ENCODE measurements around the gene ZNG1A. TPM values are rescaled to one million over a fixed set of nuclear protein-coding genes. Genes with fewer than 3 reads are reported as not detected.
"Not testable (repeated sequence)": the region's sequence is repeated elsewhere in the genome, so short reads cannot be mapped to it uniquely, and the experiment has no call there.

ZNG1A gene
- total and polyA plus RNA-seq, 2 donors (not counting 1 experiment from before 2014, with no cell fraction given), result 14.0 to 59.9 TPM

GRCh38 chr9:86697-87096 is 92.2 kb downstream of the ZNG1A start:
- H3K4me1 ChIP-seq (ENCODE audit: control insufficient read depth in 2 of 2, insufficient read depth in 2 of 2, low read length in 2 of 2); H3K27ac ChIP-seq (ENCODE audit: low read length in 2 of 2); DNase-seq; H4K20me1 ChIP-seq (ENCODE audit: control insufficient read depth, insufficient read depth, low read length, poor library complexity, severe bottlenecking); H3K9ac ChIP-seq (ENCODE audit: low read length); H3K4me3 Mint-ChIP-seq; H3K27me3 Mint-ChIP-seq; intact Hi-C loops (cut with micrococcal nuclease); H3K36me3 ChIP-seq (replicated peaks in 1 of 2; ENCODE audit: control extremely low read depth in 1 of 2, control insufficient read depth in 1 of 2, extremely low read depth in 1 of 2, insufficient read depth in 2 of 2, low read length in 1 of 2); H3K79me2 ChIP-seq (ENCODE audit: control insufficient read depth, insufficient read depth, low read length); H3K27me3 ChIP-seq (replicated peaks in 1 of 4; ENCODE audit: control extremely low read depth in 1 of 4, control insufficient read depth in 3 of 4, insufficient read depth in 4 of 4, low read length in 3 of 4); H3K27ac Mint-ChIP-seq; H3K4me2 ChIP-seq (replicated peaks; ENCODE audit: low read depth, low read length, poor library complexity, severe bottlenecking); POLR2A ChIA-PET; CTCF ChIA-PET; H3K4me1 Mint-ChIP-seq; H3K4me3 ChIP-seq (ENCODE audit: control extremely low read depth in 1 of 5, extremely low read depth in 1 of 5, insufficient read depth in 1 of 5, low read depth in 2 of 5, low read length in 4 of 5); H2AFZ ChIP-seq (ENCODE audit: insufficient read depth, low read depth, low read length, poor library complexity, severe bottlenecking); H3K9me3 ChIP-seq (ENCODE audit: control extremely low read depth in 1 of 3, control insufficient read depth in 2 of 3, insufficient read depth in 1 of 3, low read length in 2 of 3); ATAC-seq (ENCODE audit: low read depth); H3K9me3 Mint-ChIP-seq (ENCODE audit: insufficient read depth): not testable (repeated sequence)

- intact Hi-C loops (cut with micrococcal nuclease); H3K4me2 ChIP-seq (replicated peaks; ENCODE audit: low read depth, low read length, poor library complexity, severe bottlenecking); POLR2A ChIA-PET; H2AFZ ChIP-seq (ENCODE audit: insufficient read depth, low read depth, low read length, poor library complexity, severe bottlenecking); H3K9me3 Mint-ChIP-seq (ENCODE audit: insufficient read depth); H3K9me3 ChIP-seq (ENCODE audit: control extremely low read depth in 1 of 3, control insufficient read depth in 2 of 3, insufficient read depth in 1 of 3, low read length in 2 of 3); H3K27ac Mint-ChIP-seq; H3K36me3 ChIP-seq (replicated peaks in 1 of 2; ENCODE audit: control extremely low read depth in 1 of 2, control insufficient read depth in 1 of 2, extremely low read depth in 1 of 2, insufficient read depth in 2 of 2, low read length in 1 of 2); H3K9ac ChIP-seq (ENCODE audit: low read length); CTCF ChIA-PET; H3K4me3 ChIP-seq (ENCODE audit: control extremely low read depth in 1 of 5, extremely low read depth in 1 of 5, insufficient read depth in 1 of 5, low read depth in 2 of 5, low read length in 4 of 5); H3K4me3 Mint-ChIP-seq; H3K27me3 Mint-ChIP-seq; ATAC-seq (ENCODE audit: low read depth); H3K79me2 ChIP-seq (ENCODE audit: control insufficient read depth, insufficient read depth, low read length); H3K27ac ChIP-seq (ENCODE audit: low read length in 2 of 2); H3K4me1 Mint-ChIP-seq; H3K4me1 ChIP-seq (ENCODE audit: control insufficient read depth in 2 of 2, insufficient read depth in 2 of 2, low read length in 2 of 2); DNase-seq; H4K20me1 ChIP-seq (ENCODE audit: control insufficient read depth, insufficient read depth, low read length, poor library complexity, severe bottlenecking); H3K27me3 ChIP-seq (replicated peaks in 1 of 4; ENCODE audit: control extremely low read depth in 1 of 4, control insufficient read depth in 3 of 4, insufficient read depth in 4 of 4, low read length in 3 of 4): not testable (repeated sequence)
- no CpG with 5 or more reads among the region's 31 CpGs for whole genome bisulfite sequencing (ENCODE audit: insufficient coverage)
Observed at GRCh38 chr9:82932-83689, 95.7 kb downstream of the ZNG1A start.

GRCh38 chr9:78333-78732 is 100.5 kb downstream of the ZNG1A start:
- H3K4me1 ChIP-seq (ENCODE audit: control insufficient read depth in 2 of 2, insufficient read depth in 2 of 2, low read length in 2 of 2); H3K36me3 ChIP-seq (replicated peaks in 1 of 2; ENCODE audit: control extremely low read depth in 1 of 2, control insufficient read depth in 1 of 2, extremely low read depth in 1 of 2, insufficient read depth in 2 of 2, low read length in 1 of 2); H3K4me1 Mint-ChIP-seq; H4K20me1 ChIP-seq (ENCODE audit: control insufficient read depth, insufficient read depth, low read length, poor library complexity, severe bottlenecking); H3K9ac ChIP-seq (ENCODE audit: low read length); H3K9me3 Mint-ChIP-seq (ENCODE audit: insufficient read depth); intact Hi-C loops (cut with micrococcal nuclease); H2AFZ ChIP-seq (ENCODE audit: insufficient read depth, low read depth, low read length, poor library complexity, severe bottlenecking); H3K4me2 ChIP-seq (replicated peaks; ENCODE audit: low read depth, low read length, poor library complexity, severe bottlenecking); H3K4me3 ChIP-seq (ENCODE audit: control extremely low read depth in 1 of 5, extremely low read depth in 1 of 5, insufficient read depth in 1 of 5, low read depth in 2 of 5, low read length in 4 of 5); ATAC-seq (ENCODE audit: low read depth); H3K9me3 ChIP-seq (ENCODE audit: control extremely low read depth in 1 of 3, control insufficient read depth in 2 of 3, insufficient read depth in 1 of 3, low read length in 2 of 3); DNase-seq; H3K27me3 Mint-ChIP-seq; H3K79me2 ChIP-seq (ENCODE audit: control insufficient read depth, insufficient read depth, low read length); H3K4me3 Mint-ChIP-seq; POLR2A ChIA-PET; CTCF ChIA-PET; H3K27me3 ChIP-seq (replicated peaks in 1 of 4; ENCODE audit: control extremely low read depth in 1 of 4, control insufficient read depth in 3 of 4, insufficient read depth in 4 of 4, low read length in 3 of 4); H3K27ac Mint-ChIP-seq; H3K27ac ChIP-seq (ENCODE audit: low read length in 2 of 2): not testable (repeated sequence)
- no CpG with 5 or more reads among the region's 3 CpGs for WGBS (ENCODE audit: insufficient coverage)

- intact Hi-C loops (cut with micrococcal nuclease); DNase-seq; H3K4me1 Mint-ChIP-seq; POLR2A ChIA-PET; ATAC-seq (ENCODE audit: low read depth); H3K27me3 ChIP-seq (replicated peaks in 1 of 4; ENCODE audit: control extremely low read depth in 1 of 4, control insufficient read depth in 3 of 4, insufficient read depth in 4 of 4, low read length in 3 of 4); H3K4me1 ChIP-seq (ENCODE audit: control insufficient read depth in 2 of 2, insufficient read depth in 2 of 2, low read length in 2 of 2); H3K27ac Mint-ChIP-seq; H3K36me3 ChIP-seq (replicated peaks in 1 of 2; ENCODE audit: control extremely low read depth in 1 of 2, control insufficient read depth in 1 of 2, extremely low read depth in 1 of 2, insufficient read depth in 2 of 2, low read length in 1 of 2); H3K79me2 ChIP-seq (ENCODE audit: control insufficient read depth, insufficient read depth, low read length); H3K27ac ChIP-seq (ENCODE audit: low read length in 2 of 2); H4K20me1 ChIP-seq (ENCODE audit: control insufficient read depth, insufficient read depth, low read length, poor library complexity, severe bottlenecking); H3K4me2 ChIP-seq (replicated peaks; ENCODE audit: low read depth, low read length, poor library complexity, severe bottlenecking); H3K4me3 Mint-ChIP-seq; H2AFZ ChIP-seq (ENCODE audit: insufficient read depth, low read depth, low read length, poor library complexity, severe bottlenecking); H3K4me3 ChIP-seq (ENCODE audit: control extremely low read depth in 1 of 5, extremely low read depth in 1 of 5, insufficient read depth in 1 of 5, low read depth in 2 of 5, low read length in 4 of 5); H3K9me3 ChIP-seq (ENCODE audit: control extremely low read depth in 1 of 3, control insufficient read depth in 2 of 3, insufficient read depth in 1 of 3, low read length in 2 of 3); H3K9ac ChIP-seq (ENCODE audit: low read length); H3K9me3 Mint-ChIP-seq (ENCODE audit: insufficient read depth); CTCF ChIA-PET: not testable (repeated sequence)
- H3K27me3 Mint-ChIP-seq, result peaks cover 12% of the 10 kb centered on the region
- WGBS (ENCODE audit: insufficient coverage), result no CpG with 5 or more reads among the region's 3 CpGs
Observed at GRCh38 chr9:76389-76788, 102.5 kb downstream of the ZNG1A start.
